Measurements from ENCODE around the gene CBL. TPM values are rescaled to one million over a fixed set of nuclear protein-coding genes. Genes with fewer than 3 reads are reported as not detected.
"Not testable (repeated sequence)": the region's sequence is repeated elsewhere in the genome, so short reads cannot be mapped to it uniquely, and the experiment has no call there.

CBL gene
- total RNA-seq, 2 experiments from 2014 or later, result 27.0 to 27.5 TPM

GRCh38 chr11:119180729-119181676 lies 25.1 kb upstream of the CBL start:
- DNase-seq (no peak), ATAC-seq (no peak)
- no peak for TF ChIP-seq CTCF (IDR thresholded peaks at IDR 0.05)
- intact Hi-C loops (cut with micrococcal nuclease), result no loop called here
- peaks cover 9% of the 10 kb centered on the region for H3K4me1 Mint-ChIP-seq (ENCODE audit: low read depth)
- no peaks in the 10 kb centered on the region for H3K9me3 Mint-ChIP-seq
- peaks cover 9% of the 10 kb centered on the region for H3K36me3 Mint-ChIP-seq (ENCODE audit: low read depth)
- H3K27ac Mint-ChIP-seq, result no peak overlapping the region
- POLR2A ChIA-PET, result interaction anchor here (1.0 to 1.8 kb wide), 2 partner anchors 12 to 86 kb away, joined by 4 to 5 read pairs; partner anchors contain the start of gene NLRX1
- H3K27me3 Mint-ChIP-seq, result no peaks in the 10 kb centered on the region
- CTCF ChIA-PET, result no interaction called here
- no peak overlapping the region for H3K4me3 Mint-ChIP-seq

GRCh38 chr11:119181677-119182412 lies 24.3 kb upstream of the CBL start:
- intact Hi-C loops (cut with micrococcal nuclease), result no loop called here
- ATAC-seq (no peak), DNase-seq (no peak)
- Mint-ChIP-seq H3K27me3 (no peaks in the 10 kb centered on the region), H3K4me1 (ENCODE audit: low read depth) (peaks cover 9% of the 10 kb centered on the region), H3K4me3 (no peak overlapping the region), H3K36me3 (ENCODE audit: low read depth) (peaks cover 9% of the 10 kb centered on the region), H3K9me3 (no peaks in the 10 kb centered on the region), H3K27ac (no peak overlapping the region)
- no peak for TF ChIP-seq CTCF (IDR thresholded peaks at IDR 0.05)
- ChIA-PET POLR2A (interaction anchor here (1.0 to 1.8 kb wide), 3 partner anchors 13 to 87 kb away, joined by 3 to 5 read pairs (median 4); partner anchors contain the start of gene NLRX1), CTCF (interaction anchor here (1.5 to 1.6 kb wide), 4 partner anchors 13 to 31 kb away, joined by 4 to 6 read pairs (median 5); partner anchors contain the start of genes CBL and NLRX1)

- DNase-seq; H3K4me1 Mint-ChIP-seq (ENCODE audit: low read depth); ATAC-seq; intact Hi-C loops (cut with micrococcal nuclease); H3K27me3 Mint-ChIP-seq; H3K27ac Mint-ChIP-seq; H3K36me3 Mint-ChIP-seq (ENCODE audit: low read depth); H3K4me3 Mint-ChIP-seq; H3K9me3 Mint-ChIP-seq: not testable (repeated sequence)
- POLR2A ChIA-PET, result interaction anchor here (1.0 kb wide), 1 partner anchor 13 kb away, joined by 3 read pairs; no protein-coding TSS in a partner anchor
- CTCF ChIA-PET, result interaction anchor here (1.5 kb wide), 1 partner anchor 12 kb away, joined by 7 read pairs; no protein-coding TSS in a partner anchor
Measured at GRCh38 chr11:119184399-119184798, 21.7 kb upstream of the CBL start.

- no peaks in the 10 kb centered on the region for H3K27me3 Mint-ChIP-seq
- H3K4me1 Mint-ChIP-seq (ENCODE audit: low read depth), result no peaks in the 10 kb centered on the region
- no peak overlapping the region for H3K4me3 Mint-ChIP-seq
- CTCF ChIA-PET, result interaction anchor here (1.5 kb wide), 2 partner anchors 10 to 11 kb away, joined by 6 to 7 read pairs; no protein-coding TSS in a partner anchor
- ATAC-seq, result no peak
- H3K9me3 Mint-ChIP-seq, result no peaks in the 10 kb centered on the region
- H3K27ac Mint-ChIP-seq, result no peak overlapping the region
- peaks cover 3% of the 10 kb centered on the region for H3K36me3 Mint-ChIP-seq (ENCODE audit: low read depth)
- DNase-seq, result no peak
- no peak for TF ChIP-seq CTCF (IDR thresholded peaks at IDR 0.05)
- POLR2A ChIA-PET, result interaction anchor here (0.9 kb wide), 1 partner anchor 9 kb away, joined by 3 read pairs; no protein-coding TSS in a partner anchor
- intact Hi-C loops (cut with micrococcal nuclease), result no loop called here
Measured at GRCh38 chr11:119185981-119186634, 20.0 kb upstream of the CBL start.
